Measurements from ENCODE around the gene NSMCE4A.
"Not testable (repeated sequence)": the region's sequence is repeated elsewhere in the genome, so short reads cannot be mapped to it uniquely, and the experiment has no call there.

The NSMCE4A gene

GRCh38 chr10:121974019-121974534 is 940 bp downstream of the NSMCE4A start (continued):
- TF ChIP-seq CSRNP3 (CRISPR knock-in tag; IDR thresholded peaks at IDR 0.05) (no peak), ARNTL (CRISPR knock-in tag; IDR thresholded peaks at IDR 0.05; ENCODE audit: borderline replicate concordance, low read depth) (no peak)

GRCh38 chr10:121969086-121969485 is 5.9 kb downstream of the NSMCE4A start:
- ATAC-seq: not testable (repeated sequence)

- ATAC-seq: no peak
- TF ChIP-seq TOX (CRISPR knock-in tag; IDR thresholded peaks at IDR 0.05; ENCODE audit: borderline replicate concordance) (no peak), ZNF70 (CRISPR knock-in tag; IDR thresholded peaks at IDR 0.05) (no peak), ESRRG (CRISPR knock-in tag; IDR thresholded peaks at IDR 0.05) (no peak), PPARA (CRISPR knock-in tag; IDR thresholded peaks at IDR 0.05; ENCODE audit: borderline replicate concordance) (no peak), PATZ1 (CRISPR knock-in tag; IDR thresholded peaks at IDR 0.05; ENCODE audit: borderline replicate concordance) (no peak), ZNF565 (CRISPR knock-in tag; conservative IDR thresholded peaks at IDR 0.05; ENCODE audit: low read depth) (no peak), POU6F1 (CRISPR knock-in tag; IDR thresholded peaks at IDR 0.05; ENCODE audit: borderline replicate concordance, low read depth) (no peak), OSR1 (CRISPR knock-in tag; IDR thresholded peaks at IDR 0.05) (no peak), TCF4 (CRISPR knock-in tag; IDR thresholded peaks at IDR 0.05; ENCODE audit: borderline replicate concordance) (no peak), CSDC2 (CRISPR knock-in tag; IDR thresholded peaks at IDR 0.05) (no peak)
Observed at GRCh38 chr10:121965996-121966395, 9.0 kb downstream of the NSMCE4A start.

GRCh38 chr10:121961456-121961855 is 13.6 kb downstream of the NSMCE4A start:
- no peak for ATAC-seq
- TF ChIP-seq ZNF565 (CRISPR knock-in tag; conservative IDR thresholded peaks at IDR 0.05; ENCODE audit: low read depth): no peak
- no peak for TF ChIP-seq TSHZ2 (CRISPR knock-in tag; IDR thresholded peaks at IDR 0.05)
- no peak for TF ChIP-seq ZFP30 (CRISPR knock-in tag; IDR thresholded peaks at IDR 0.05)
- no peak for TF ChIP-seq ZFP3 (CRISPR knock-in tag; IDR thresholded peaks at IDR 0.05)
- no peak for TF ChIP-seq TCF4 (CRISPR knock-in tag; IDR thresholded peaks at IDR 0.05; ENCODE audit: borderline replicate concordance)

- no peak for ATAC-seq
- no peak for TF ChIP-seq ESRRG (CRISPR knock-in tag; IDR thresholded peaks at IDR 0.05)
- no peak for TF ChIP-seq OSR1 (CRISPR knock-in tag; IDR thresholded peaks at IDR 0.05)
- no peak for TF ChIP-seq ZFP3 (CRISPR knock-in tag; IDR thresholded peaks at IDR 0.05)
- no peak for TF ChIP-seq PATZ1 (CRISPR knock-in tag; IDR thresholded peaks at IDR 0.05; ENCODE audit: borderline replicate concordance)
- no peak for TF ChIP-seq ZNF8 (CRISPR knock-in tag; IDR thresholded peaks at IDR 0.05)
- no peak for TF ChIP-seq TCF4 (CRISPR knock-in tag; IDR thresholded peaks at IDR 0.05; ENCODE audit: borderline replicate concordance)
- no peak for TF ChIP-seq ZC3H10 (CRISPR knock-in tag; IDR thresholded peaks at IDR 0.05)
- no peak for TF ChIP-seq ZFP30 (CRISPR knock-in tag; IDR thresholded peaks at IDR 0.05)
- TF ChIP-seq CSRNP3 (CRISPR knock-in tag; IDR thresholded peaks at IDR 0.05): no peak
- no peak for TF ChIP-seq BACH2 (CRISPR knock-in tag; IDR thresholded peaks at IDR 0.05; ENCODE audit: borderline replicate concordance)
- no peak for TF ChIP-seq ZNF70 (CRISPR knock-in tag; IDR thresholded peaks at IDR 0.05)
- TF ChIP-seq ISL1 (CRISPR knock-in tag; IDR thresholded peaks at IDR 0.05): no peak
- no peak for TF ChIP-seq TSHZ2 (CRISPR knock-in tag; IDR thresholded peaks at IDR 0.05)
Observed at GRCh38 chr10:121959671-121960070, 15.3 kb downstream of the NSMCE4A start.
